Stimulated activated CD4-positive, alpha-beta T cell treated with anti-CD3 and anti-CD28 coated beads, Interleukin-15, amount 100 ng/mL, for 48 hours (primary cell): ENCODE measurements around the gene ALOX15B.

ENCODE experiments used
- DNase-seq, 2 donors: peaks; one replicate each; pipeline ENCODE4 v3.0.0-alpha.2; 2020; ENCODE audit warnings: low read depth in 2 of 2

The ALOX15B gene

GRCh38 chr17:8080208-8080798 lies 41.4 kb downstream of the ALOX15B start:
- DNase-seq = no peak

GRCh38 chr17:8080799-8081219 lies 42.0 kb downstream of the ALOX15B start:
- no peak for DNase-seq

GRCh38 chr17:8081876-8082275 lies 43.0 kb downstream of the ALOX15B start:
- no peak for DNase-seq

- no peak for DNase-seq
These were observed 43.4 kb downstream of the ALOX15B start for GRCh38 chr17:8082292-8082691.

- no peak for DNase-seq
These were observed 45.4 kb downstream of the ALOX15B start for GRCh38 chr17:8084250-8084649.

GRCh38 chr17:8087075-8087951 lies 48.5 kb downstream of the ALOX15B start, which contains the start of gene ALOX12B:
ALOX12B (minus strand) TSS chr17:8087716; CDS start chr17:8087442, 274 bp downstream.
- no peak for DNase-seq

- no peak for DNase-seq
These were observed 49.0 kb downstream of the ALOX15B start for GRCh38 chr17:8087952-8088230.

- no peak for DNase-seq
These were observed 50.9 kb downstream of the ALOX15B start for GRCh38 chr17:8089728-8090127.

- DNase-seq = no peak
These were observed 52.3 kb downstream of the ALOX15B start for GRCh38 chr17:8091033-8091687.

GRCh38 chr17:8095361-8095760 lies 56.5 kb downstream of the ALOX15B start:
- no peak for DNase-seq

- DNase-seq = no peak
These were observed 57.7 kb downstream of the ALOX15B start for GRCh38 chr17:8096541-8096940.
